Skeletal muscle satellite cell (primary cell): ENCODE results near the gene DUSP8.
"Not testable (repeated sequence)": the region's sequence is repeated elsewhere in the genome, so short reads cannot be mapped to it uniquely, and the experiment has no call there.

Experiments
- H3K27me3 ChIP-seq: 2 replicates; pipeline ENCODE4 v1.7.0; 2013; ENCODE audit warnings: low read length; ENCODE audit not compliant: control insufficient read depth, insufficient read depth
- H3K36me3 ChIP-seq: 2 replicates; pipeline ENCODE4 v1.7.0; 2013; ENCODE audit warnings: mild to moderate bottlenecking, control low read depth, low read length; ENCODE audit not compliant: insufficient read depth
- H3K4me1 ChIP-seq: 2 replicates; pipeline ENCODE4 v1.7.0; 2013; ENCODE audit warnings: low read length; ENCODE audit not compliant: control insufficient read depth, insufficient read depth
- H3K4me2 ChIP-seq: 2 replicates; pipeline ENCODE4 v1.7.0; 2013; ENCODE audit warnings: mild to moderate bottlenecking, low read length
- H3K4me3 ChIP-seq: 2 replicates; pipeline ENCODE4 v1.7.0; 2013; ENCODE audit warnings: low read length
- H3K9ac ChIP-seq: 2 replicates; pipeline ENCODE4 v1.7.0; 2013; ENCODE audit warnings: mild to moderate bottlenecking, low read depth, low read length, moderate library complexity
- H3K9me3 ChIP-seq: replicated peaks from 2 replicates; pipeline ENCODE4 v1.7.0; 2013; ENCODE audit warnings: mild to moderate bottlenecking, control low read depth, low read length

DUSP8 gene

DNA sequence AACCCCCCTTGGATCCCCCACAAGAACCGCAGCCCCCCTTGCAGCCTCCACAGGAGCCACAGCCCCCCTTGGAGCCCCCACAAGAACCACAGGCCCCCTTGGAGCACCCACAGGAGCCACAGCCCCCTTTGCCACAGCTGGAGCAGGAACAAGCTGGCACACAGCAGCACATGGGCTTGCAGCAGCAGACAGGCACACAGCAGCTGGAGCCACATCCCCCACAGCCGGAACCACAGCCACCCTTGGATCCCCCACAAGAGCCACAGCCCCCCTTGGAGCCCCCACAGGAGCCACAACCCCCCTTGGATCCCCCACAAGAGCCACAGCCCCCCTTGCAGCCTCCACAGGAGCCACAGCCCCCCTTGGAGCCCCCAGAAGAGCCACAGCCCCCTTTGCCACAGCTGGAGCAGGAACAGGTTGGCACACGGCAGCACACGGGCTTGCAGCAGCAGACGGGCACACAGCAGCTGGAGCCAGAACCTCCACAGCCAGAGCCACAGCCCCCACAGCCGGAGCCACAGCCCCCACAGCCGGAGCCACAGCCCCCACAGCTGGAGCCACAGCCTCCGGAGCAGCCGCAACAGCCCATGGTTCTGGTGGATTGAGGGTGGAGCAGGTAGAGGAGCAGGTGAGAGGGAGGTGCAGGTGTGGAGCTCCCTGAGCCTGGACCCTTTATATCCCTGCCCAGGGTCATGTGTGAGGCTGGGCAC, 12.7 kb upstream of the DUSP8 start, which contains the start of gene KRTAP5-1:
Gene KRTAP5-1 (minus strand): TSS at position 623 of the 710 bp plus-strand sequence. CDS start 34 bp downstream, at position 589.
- not testable (repeated sequence) for H3K36me3 ChIP-seq, H3K4me3 ChIP-seq, H3K4me2 ChIP-seq, H3K4me1 ChIP-seq, H3K9me3 ChIP-seq, H3K9ac ChIP-seq
- peaks cover 29% of the 10 kb centered on the region for H3K27me3 ChIP-seq

DNA sequence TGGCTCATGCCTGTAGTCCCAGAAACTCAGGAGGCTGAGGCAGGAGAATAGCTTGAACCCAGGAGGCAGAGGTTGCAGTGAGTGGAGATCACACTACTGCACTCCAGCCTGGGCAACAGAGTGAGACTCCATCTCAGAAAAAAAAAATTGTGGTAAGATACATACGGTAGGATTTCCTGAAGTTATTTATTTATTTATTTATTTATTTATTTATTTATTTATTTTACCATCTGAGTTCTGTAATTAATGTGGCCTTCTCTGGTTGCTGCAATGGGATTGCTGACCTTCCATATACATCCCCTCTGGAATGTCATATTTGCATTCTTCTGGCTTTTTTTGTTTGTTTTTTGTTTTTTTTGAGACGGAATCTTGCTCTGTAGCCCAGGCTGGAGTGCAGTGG, 10.8 kb upstream of the DUSP8 start:
- not testable (repeated sequence) for H3K9me3 ChIP-seq, H3K9ac ChIP-seq, H3K4me2 ChIP-seq, H3K4me1 ChIP-seq, H3K36me3 ChIP-seq, H3K4me3 ChIP-seq
- H3K27me3 ChIP-seq: peaks cover 25% of the 10 kb centered on the region

DNA sequence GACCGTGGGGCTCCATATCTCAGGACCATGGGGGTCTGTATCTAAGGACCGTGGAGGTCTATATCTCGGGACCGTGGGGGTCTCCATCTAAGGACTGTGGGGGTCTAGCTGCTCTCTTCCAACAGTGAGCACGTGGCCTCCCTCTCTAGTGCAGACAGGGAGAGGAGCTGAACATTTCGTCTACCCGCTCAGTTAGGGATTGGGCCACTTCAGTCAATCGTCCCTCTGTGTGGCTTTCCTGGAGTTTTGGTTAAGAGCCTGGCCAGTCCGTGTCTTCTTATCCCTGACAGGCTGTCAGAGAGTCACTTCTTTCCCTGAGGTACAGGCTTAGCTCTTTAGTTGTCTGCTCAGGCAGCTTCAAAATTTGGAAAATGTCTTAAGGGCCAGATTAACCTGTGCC, 9.9 kb upstream of the DUSP8 start:
- Histone ChIP-seq H3K4me2 (no peak overlapping the region), H3K9ac (no peak overlapping the region), H3K27me3 (peaks cover 26% of the 10 kb centered on the region), H3K4me1 (no peaks in the 10 kb centered on the region), H3K36me3 (no peaks in the 10 kb centered on the region), H3K4me3 (no peak overlapping the region), H3K9me3 (no peaks in the 10 kb centered on the region)

DNA sequence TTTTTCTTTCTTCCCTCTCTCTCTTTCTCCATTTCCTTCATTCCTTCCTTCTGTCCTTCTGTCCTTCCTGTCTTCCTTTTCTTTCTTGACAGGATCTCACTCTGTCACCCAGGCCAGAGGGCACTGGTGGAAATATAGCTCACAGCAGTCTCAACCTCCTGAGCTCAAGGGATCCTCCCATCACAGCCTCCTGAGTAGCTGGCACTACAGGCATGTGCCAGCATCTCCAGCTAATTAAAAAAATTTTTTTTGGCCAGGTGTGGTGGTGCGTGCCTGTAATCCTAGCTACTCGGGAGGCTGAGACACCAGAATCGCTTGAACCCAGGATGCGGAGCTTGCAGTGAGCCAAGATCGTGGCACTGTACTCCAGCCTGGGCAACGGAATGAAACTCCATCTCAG, 4.8 kb upstream of the DUSP8 start:
- Histone ChIP-seq H3K4me1 (no peaks in the 10 kb centered on the region), H3K4me3 (no peak overlapping the region), H3K9ac (no peak overlapping the region), H3K9me3 (no peaks in the 10 kb centered on the region), H3K4me2 (no peak overlapping the region), H3K36me3 (no peaks in the 10 kb centered on the region), H3K27me3 (peaks cover 19% of the 10 kb centered on the region)

DNA sequence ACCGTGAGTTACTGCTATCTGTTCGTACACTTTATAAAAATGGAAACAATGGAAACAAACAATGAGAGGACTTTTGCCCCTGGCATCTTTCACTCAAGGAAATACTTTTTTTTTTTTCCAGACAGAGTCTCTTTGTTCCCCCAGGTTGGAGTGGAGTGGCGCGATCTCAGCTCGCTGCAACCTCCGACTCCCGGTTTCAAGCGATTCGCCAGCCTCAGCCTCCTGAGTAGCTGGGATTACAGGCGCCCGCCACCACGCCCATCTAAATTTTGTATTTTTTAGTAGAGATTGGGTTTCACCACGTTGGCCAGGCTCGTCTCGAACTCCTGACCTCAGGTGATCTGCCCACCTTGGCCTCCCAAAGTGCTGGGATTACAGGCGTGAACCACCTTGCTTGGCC, 3.7 kb upstream of the DUSP8 start:
- H3K36me3 ChIP-seq, H3K4me2 ChIP-seq, H3K9ac ChIP-seq, H3K9me3 ChIP-seq, H3K4me1 ChIP-seq, H3K4me3 ChIP-seq: not testable (repeated sequence)
- H3K27me3 ChIP-seq: peaks cover 25% of the 10 kb centered on the region

DNA sequence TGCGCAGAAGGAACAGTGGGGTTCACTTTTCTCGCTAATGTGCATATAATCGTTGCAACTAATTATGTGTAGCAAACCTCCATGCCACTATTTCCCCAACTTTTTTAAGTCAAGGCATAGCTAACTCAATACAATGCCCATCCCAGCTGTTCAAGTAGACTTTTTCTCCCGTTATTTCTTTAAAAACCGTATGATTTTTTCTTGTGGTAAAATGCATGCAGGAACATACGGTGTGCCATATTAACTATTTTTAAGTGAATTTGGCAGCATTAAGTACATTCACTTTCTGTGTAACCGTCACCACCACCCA, 2.8 kb upstream of the DUSP8 start:
- H3K27me3 ChIP-seq: peaks cover 28% of the 10 kb centered on the region
- H3K4me1 ChIP-seq: no peaks in the 10 kb centered on the region
- no peak overlapping the region for H3K4me3 ChIP-seq
- no peak overlapping the region for H3K4me2 ChIP-seq
- no peak overlapping the region for H3K9ac ChIP-seq
- no peaks in the 10 kb centered on the region for H3K36me3 ChIP-seq
- no peaks in the 10 kb centered on the region for H3K9me3 ChIP-seq

DNA sequence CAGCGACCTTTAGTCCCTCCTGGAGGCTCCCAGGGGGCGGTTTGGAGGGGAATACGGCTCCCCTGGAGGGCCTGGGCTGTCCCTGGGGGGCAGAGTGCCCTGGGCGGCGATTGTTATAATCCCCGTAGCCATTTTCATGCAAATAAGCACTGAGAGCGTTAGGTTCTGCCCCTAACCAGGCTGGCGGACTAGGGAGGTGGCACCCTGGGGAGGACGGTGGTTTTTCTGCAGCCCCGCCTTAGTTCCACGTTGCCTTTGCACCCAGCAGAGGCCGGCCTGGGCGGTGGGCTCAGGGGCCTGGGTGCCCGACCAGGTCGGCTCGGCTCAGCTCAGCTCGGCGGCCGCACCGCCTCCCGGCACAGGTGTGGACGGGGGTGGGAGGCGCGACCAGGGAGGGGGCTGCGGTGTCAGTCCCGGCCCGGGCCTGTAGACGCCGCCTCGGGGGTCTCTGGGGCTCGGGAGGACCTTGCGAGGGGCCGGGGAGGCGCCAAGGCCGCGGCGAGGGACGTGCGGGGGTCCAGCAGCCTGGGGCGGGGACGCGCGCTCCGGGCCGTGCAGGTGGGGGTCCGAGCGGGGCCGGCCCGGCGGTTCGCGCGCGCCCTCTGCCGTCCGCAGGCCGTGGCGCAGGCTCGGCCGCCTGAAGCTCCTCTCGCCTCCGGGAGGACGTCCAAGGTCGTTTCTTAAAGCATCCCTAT, 2.3 kb upstream of the DUSP8 start:
- H3K9ac ChIP-seq: no peak overlapping the region
- H3K4me2 ChIP-seq: peak overlapping the region; percentile 25
- no peaks in the 10 kb centered on the region for H3K36me3 ChIP-seq
- no peak overlapping the region for H3K4me3 ChIP-seq
- no peaks in the 10 kb centered on the region for H3K9me3 ChIP-seq
- H3K27me3 ChIP-seq: peaks cover 32% of the 10 kb centered on the region
- H3K4me1 ChIP-seq: no peaks in the 10 kb centered on the region

DNA sequence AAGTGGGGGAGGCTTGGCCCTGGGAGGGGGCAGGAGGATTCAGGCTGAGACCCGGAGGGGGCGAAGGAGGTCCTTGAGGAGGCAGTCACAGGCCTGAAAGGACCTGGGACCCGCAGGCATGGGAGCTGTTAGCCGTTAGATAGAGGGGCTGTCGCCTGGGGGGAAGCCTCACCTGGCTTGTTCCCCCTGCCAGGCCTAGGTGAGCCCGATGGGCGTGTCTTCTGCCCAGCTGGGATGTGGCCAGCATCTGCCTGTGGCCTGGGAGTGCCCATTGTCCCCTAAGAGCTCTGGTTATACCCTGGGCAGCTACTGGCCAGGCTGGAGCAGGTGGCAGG, 1.8 kb upstream of the DUSP8 start:
- Histone ChIP-seq H3K4me2 (no peak overlapping the region), H3K9me3 (no peaks in the 10 kb centered on the region), H3K36me3 (no peaks in the 10 kb centered on the region), H3K9ac (no peak overlapping the region), H3K4me3 (no peak overlapping the region), H3K4me1 (no peaks in the 10 kb centered on the region), H3K27me3 (peaks cover 32% of the 10 kb centered on the region)

DNA sequence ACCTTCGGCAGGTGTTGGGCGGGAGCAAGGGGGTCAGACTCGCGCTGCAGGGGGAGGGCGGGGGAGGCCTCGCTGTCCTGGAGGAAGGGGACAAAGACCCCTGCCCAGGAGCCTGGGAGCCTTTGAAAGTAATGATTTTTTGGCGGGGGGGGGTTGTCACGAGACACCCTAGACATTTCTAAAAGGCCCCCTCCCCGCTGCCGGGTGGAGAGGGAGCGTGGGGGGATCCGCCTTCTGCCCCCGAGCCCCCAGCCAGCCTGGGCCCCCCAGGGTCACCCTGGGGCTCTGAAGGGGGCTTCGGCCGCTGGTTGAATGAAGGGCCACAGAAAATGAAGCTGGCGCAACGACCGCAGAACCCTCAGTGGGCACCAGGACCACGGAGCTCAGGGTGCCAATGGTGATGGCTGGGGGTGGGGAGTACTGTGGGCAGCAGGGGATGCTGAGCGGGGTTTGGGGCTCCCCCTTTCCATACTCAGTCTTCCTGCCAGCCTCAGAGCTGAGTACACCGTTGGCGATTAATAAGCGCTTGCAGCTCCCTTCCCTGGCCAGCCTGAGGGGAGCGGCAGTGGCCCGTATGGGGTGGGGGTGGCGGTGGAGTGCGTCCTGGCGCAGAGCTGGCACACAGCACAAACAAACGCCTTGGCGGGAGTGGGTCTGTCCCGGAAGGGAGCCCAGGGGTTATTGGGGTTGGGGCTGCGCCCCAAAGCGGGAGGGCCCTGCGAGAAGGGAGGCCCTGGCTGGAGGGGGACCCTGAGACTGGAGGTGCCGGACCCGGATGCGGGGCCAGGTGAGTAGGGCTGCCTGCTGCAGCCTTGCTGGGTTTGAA, 1.2 kb upstream of the DUSP8 start:
- Histone ChIP-seq H3K36me3 (no peaks in the 10 kb centered on the region), H3K9me3 (no peaks in the 10 kb centered on the region), H3K4me3 (no peak overlapping the region), H3K9ac (no peak overlapping the region), H3K27me3 (peaks cover 32% of the 10 kb centered on the region), H3K4me1 (no peaks in the 10 kb centered on the region), H3K4me2 (no peak overlapping the region)

DNA sequence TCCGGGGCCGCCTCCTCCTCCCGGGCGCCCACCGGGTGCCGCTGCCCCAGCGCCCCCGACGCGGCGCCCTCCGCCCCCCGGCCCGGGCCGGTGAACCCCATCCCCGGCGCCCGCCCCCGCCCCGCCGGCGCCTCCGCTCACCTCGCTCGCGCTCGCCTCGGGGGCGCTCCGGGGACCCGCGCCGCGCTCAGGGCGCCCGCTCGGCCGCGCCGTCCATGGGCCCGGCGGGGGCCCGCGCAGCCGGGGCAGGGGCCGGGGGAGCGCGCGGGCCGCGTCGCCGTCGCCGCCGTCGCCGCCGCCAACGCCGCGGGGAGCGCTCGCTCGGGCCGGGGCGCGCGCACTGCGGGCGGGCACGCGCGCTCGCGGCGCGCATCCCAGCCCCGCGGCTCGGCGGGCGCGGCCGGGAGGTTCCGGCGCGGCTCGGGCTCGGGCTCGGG, 293 bp downstream of the DUSP8 start:
- H3K4me2 ChIP-seq: no peak overlapping the region
- H3K36me3 ChIP-seq: no peaks in the 10 kb centered on the region
- H3K4me3 ChIP-seq: no peak overlapping the region
- peaks cover 27% of the 10 kb centered on the region for H3K27me3 ChIP-seq
- no peak overlapping the region for H3K9ac ChIP-seq
- no peaks in the 10 kb centered on the region for H3K9me3 ChIP-seq
- no peaks in the 10 kb centered on the region for H3K4me1 ChIP-seq

DNA sequence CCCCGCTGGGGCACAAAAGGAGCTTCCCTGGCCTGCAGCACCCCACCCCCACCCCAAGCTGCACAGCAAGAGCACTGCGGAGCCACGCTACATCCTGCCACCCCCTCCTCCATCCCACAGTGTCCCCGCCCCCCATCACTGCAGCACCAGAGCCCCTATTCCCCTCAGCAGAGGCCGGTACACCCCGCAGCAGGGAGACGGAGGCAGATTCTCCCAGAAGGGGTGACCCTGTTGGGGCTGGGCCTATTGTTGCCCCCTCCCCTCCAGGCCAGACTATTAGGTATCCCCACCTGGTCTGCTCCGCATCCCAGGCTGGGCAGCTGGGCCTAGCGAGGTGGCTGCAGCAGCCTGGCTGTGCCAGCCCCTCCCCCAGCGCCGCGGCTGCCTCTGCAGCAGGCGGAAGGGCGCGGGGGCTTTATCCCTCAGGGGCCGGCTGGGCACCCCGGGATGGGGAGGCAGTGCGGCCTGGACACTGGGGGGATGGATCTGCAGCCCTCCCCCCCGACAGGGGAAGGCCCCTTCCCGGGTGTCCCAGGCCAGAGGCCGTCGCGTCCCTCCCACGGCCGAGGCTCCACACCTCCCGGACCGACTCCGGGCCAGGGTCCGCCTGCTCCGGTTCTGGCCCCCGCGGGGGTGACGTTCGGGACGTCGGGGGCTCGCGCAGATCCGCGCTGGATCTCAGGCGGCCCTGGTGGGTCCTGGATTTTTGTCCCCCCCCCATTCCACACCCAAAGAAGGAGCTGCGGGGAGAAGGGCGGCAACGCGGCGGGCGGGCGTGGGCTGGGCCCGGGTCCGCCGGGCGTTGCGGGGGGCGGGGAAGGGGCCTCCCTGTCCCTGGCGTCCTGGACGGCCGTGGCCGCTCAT, 943 bp downstream of the DUSP8 start:
- no peaks in the 10 kb centered on the region for H3K4me1 ChIP-seq

More for the DNA sequence above, 943 bp downstream of the DUSP8 start:
- Histone ChIP-seq H3K9ac (no peak overlapping the region), H3K9me3 (no peaks in the 10 kb centered on the region), H3K27me3 (peaks cover 27% of the 10 kb centered on the region), H3K36me3 (no peaks in the 10 kb centered on the region), H3K4me2 (no peak overlapping the region), H3K4me3 (no peak overlapping the region)
